HG03558 (cell line): Measurements from ENCODE around the gene RAPGEF1.
"Not testable (repeated sequence)": the region's sequence is repeated elsewhere in the genome, so short reads cannot be mapped to it uniquely, and the experiment has no call there.

Source experiments
- ATAC-seq: cut with Tn5 transposase; IDR thresholded peaks from one replicate; pipeline ENCODE4 v1.9.1; 2021; ENCODE audit warnings: moderate number of reproducible peaks; ENCODE audit not compliant: unreplicated experiment; ENCODE audit errors: extremely low read depth

The RAPGEF1 gene

GRCh38 chr9:131731237-131731636 is 8.6 kb downstream of the RAPGEF1 start:
- no peak for ATAC-seq

DNA sequence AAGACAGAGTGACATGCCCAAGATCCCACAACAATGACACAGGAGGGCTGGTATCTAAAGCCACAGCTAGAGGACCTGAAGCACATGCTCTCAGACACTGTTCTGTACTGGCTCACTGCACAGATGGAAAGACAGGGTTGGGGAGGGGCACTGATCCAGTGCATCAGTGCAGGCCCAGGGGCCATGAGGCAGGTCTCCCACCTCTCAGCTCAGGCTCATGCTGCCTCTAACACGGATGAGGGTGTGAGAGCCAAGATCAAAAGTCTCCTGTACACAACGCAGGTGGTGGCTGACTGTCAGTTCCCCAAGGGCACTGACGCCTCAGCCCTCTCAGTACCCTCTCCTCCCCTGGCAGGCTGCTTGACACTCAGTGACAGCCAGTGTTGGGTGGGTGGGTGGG is 10.9 kb downstream of the RAPGEF1 start:
- ATAC-seq: no peak

GRCh38 chr9:131728546-131728910 is 11.3 kb downstream of the RAPGEF1 start:
- no peak for ATAC-seq

- no peak for ATAC-seq
Measured at GRCh38 chr9:131727795-131728545, 11.9 kb downstream of the RAPGEF1 start.

DNA sequence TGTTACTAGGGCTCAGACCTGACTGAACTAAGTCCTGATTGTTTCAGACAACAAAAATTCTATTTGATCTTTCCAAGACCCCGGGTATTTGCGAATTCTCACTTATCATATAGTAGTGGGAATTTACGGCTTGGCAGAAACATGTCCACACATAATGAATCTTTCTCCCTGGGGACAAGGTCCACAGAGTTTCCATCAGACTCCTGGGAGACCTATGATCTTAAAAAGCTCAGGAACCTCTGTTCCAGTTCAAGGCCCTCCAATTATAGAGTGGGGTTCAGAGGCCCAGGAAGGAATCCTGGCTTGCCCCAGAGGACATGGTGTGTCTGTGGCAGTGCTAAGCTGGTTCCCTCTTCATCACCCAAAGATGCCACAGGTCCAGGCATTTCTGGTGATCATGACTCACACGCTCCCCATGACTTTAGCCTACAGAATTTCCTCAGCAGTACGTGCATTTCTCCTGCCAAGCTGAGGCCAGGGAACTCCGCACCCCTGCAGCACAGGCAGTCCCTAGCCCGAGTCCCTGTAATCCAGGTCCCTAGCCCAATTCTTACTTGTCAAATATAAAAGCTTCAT is 12.6 kb downstream of the RAPGEF1 start:
- ATAC-seq: no peak

DNA sequence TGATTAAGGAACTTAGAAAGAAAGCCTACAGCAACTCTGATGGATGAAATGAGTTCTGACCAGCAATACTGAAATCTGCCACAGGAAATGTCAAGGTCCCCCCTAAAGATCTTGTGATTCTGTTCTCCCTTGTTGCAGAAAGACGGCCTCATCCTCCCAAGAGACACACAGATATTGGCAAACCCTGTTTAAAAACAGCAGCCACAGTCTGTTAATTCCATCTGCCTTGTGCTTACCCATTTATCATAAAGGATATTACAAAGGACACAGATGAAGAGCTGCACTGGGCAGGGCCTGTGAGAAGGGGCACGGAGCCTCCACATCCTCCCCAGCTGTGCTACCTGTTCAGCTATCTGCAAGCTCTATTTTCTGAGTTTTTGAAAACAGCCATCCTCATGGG is 15.2 kb downstream of the RAPGEF1 start:
- ATAC-seq: no peak

DNA sequence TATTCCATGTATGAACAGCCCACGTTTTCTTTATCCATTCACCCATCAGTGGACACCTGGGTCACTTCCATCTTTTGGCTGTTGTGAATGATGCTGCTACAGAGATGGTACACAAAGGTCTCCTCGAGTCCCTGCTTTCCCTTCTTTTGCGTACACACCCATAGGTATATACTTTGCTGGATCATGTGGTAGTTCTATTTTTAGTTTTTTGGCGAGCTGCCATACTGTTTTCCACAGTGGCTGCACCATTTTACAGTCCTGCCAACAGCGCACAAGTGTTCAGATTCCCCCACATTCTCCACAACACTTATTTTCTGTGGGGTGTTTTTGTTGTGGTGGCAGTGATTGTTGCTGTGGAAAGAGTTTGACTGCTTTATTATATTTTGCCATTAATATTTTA is 16.2 kb downstream of the RAPGEF1 start:
- no peak for ATAC-seq

DNA sequence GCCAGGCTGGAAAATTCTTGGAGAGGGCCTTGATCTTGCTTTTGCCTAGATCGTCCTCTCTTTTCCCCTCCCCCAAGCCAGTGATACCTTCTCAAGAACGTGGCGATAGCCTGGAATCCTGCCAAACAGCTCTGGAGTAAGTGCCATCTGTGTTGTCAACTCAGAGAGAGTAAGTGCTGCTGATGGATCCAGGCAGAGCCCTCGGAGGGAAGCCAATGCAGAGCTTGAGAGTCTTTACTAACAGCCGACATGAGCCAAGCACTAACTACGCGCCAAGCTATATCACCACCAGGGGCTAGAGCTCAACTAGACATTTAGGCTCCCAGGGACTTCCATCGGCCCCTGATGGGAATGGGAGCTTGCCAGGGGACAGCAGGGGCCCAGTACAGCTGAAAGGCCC is 17.6 kb downstream of the RAPGEF1 start:
- no peak for ATAC-seq

- ATAC-seq: no peak
Measured at GRCh38 chr9:131721076-131721475, 18.8 kb downstream of the RAPGEF1 start.

DNA sequence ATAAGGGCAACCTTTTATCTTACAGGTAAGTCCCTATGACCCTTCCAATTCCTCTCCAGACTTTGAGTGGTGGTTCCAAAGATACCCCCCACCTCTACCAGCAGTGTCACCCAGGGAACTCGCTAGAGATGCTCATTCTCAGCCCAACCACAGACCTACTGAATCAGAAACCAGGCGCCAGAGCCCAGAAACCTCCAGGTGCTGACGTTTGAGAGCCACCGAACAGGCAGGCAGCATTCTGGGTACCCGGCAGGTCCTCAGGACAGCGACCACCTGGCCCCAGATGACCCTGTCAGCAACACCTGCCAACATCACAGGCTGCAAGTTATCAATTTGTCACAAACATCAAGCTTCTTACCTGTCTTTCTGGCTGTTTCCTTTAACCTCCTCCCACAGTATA is 19.5 kb downstream of the RAPGEF1 start:
- ATAC-seq: no peak

DNA sequence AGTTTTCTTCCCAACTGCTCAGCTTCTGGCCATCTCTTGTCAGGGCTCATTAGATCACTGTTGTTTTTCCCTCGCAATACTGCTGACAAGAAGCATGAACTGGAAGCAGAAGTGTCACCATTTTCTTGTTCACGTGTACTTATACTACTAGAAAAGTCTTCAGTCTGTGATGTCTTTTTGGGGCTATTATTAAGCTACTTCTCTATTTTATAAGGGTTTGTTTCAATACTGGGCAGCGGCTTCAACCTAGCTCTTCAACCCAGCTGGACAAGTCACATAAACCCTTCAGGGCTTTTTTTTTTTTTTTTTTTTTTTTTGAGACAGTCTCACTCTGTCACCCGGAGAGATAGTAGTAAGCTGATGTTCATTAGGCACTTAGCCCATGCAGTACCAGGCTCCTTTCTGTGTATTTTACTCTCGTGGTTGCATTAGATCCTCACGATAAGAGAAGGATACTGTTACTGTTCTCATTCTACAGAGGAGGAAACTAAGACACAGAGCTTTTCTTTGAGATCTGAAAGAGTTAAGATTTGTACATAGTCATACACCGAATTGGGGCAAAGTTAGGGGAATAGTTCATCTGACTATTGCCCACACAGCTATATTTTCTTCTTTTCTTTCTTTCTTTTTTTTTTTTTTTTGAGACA is 20.5 kb downstream of the RAPGEF1 start:
- ATAC-seq: no peak

- ATAC-seq: no peak
Measured at GRCh38 chr9:131717719-131718460, 22.0 kb downstream of the RAPGEF1 start.

- ATAC-seq: no peak
Measured at GRCh38 chr9:131715906-131716305, 24.0 kb downstream of the RAPGEF1 start.

- ATAC-seq: no peak
Measured at GRCh38 chr9:131714821-131715220, 25.1 kb downstream of the RAPGEF1 start.

DNA sequence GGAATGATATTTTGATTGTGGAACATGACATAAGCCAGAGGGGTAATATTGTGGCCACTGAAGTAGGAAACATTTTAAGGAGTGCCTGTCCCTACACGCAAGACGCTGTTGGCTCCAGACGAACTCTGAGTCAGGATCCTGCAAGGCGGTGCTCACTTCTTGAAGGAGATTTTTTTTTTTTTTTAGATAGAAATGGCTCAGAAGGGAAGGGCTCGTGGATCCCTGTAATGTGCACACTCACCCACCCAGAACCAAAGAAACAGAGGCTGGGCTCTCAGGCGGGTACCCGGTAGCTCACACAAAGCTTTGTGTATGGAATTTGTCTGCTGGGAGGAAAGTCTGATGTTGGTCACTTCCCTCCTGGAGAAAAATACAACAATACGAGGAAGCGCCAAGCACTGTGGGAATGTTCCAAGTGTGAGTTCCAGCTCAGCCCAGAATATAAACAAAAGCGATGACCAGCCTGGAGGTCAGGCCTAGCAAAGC is 25.7 kb downstream of the RAPGEF1 start:
- no peak for ATAC-seq

GRCh38 chr9:131713016-131713415 is 26.9 kb downstream of the RAPGEF1 start:
- no peak for ATAC-seq

GRCh38 chr9:131712151-131712716 is 27.6 kb downstream of the RAPGEF1 start:
- no peak for ATAC-seq

DNA sequence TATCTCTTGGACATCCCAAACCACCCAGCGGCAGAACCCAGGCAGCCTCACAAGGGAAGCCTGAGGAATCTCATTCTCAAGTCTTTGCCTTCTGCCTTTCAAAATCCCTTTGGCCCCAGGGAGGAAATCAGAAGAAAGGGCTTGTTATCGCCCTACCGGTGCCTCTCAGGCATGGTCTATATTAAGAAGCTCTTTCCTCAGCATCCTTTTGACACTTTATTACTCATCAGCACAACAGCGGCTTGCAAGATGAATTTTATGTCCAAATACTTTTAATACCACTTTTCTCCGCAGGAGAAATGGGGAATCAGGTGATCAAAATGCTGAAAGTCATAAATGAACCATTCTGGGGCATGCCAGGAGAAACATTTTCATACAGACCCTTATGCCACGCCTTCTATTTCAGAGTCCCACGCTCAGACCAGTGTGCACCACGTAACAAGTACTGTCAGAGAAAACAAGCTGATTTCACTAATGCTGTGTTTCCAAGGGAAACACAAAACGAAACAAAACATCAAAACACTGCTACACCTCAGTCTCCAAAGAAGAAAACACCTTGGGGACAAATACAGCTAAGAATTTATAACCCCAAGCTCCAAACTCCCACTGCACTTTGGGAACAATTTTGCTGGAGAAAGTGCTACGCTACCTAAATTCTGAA is 30.0 kb downstream of the RAPGEF1 start:
- no peak for ATAC-seq

- not testable (repeated sequence) for ATAC-seq
Measured at GRCh38 chr9:131709010-131709770, 30.7 kb downstream of the RAPGEF1 start.
